Measurements from ENCODE around the gene FAM81A.

FAM81A gene

GRCh38 chr15:59550956-59551355 is 113.0 kb downstream of the FAM81A start (continued):
- TF ChIP-seq CSDC2 (CRISPR knock-in tag; IDR thresholded peaks at IDR 0.05) (no peak), SNAI2 (CRISPR knock-in tag; IDR thresholded peaks at IDR 0.05) (no peak), TCF4 (CRISPR knock-in tag; IDR thresholded peaks at IDR 0.05; ENCODE audit: borderline replicate concordance) (no peak), CSRNP3 (CRISPR knock-in tag; IDR thresholded peaks at IDR 0.05) (no peak)

GRCh38 chr15:59553879-59554735 is 116.1 kb downstream of the FAM81A start:
- no peak for ATAC-seq
- no peak for TF ChIP-seq ZFP30 (CRISPR knock-in tag; IDR thresholded peaks at IDR 0.05)
- TF ChIP-seq ZFP3 (CRISPR knock-in tag; IDR thresholded peaks at IDR 0.05), result no peak
- no peak for TF ChIP-seq OSR1 (CRISPR knock-in tag; IDR thresholded peaks at IDR 0.05)
- TF ChIP-seq ISL1 (CRISPR knock-in tag; IDR thresholded peaks at IDR 0.05), result no peak
- no peak for TF ChIP-seq CREB5 (CRISPR knock-in tag; IDR thresholded peaks at IDR 0.05; ENCODE audit: low read depth)
- TF ChIP-seq CSRNP3 (CRISPR knock-in tag; IDR thresholded peaks at IDR 0.05), result no peak
- TF ChIP-seq ESRRG (CRISPR knock-in tag; IDR thresholded peaks at IDR 0.05), result no peak
- TF ChIP-seq ZNF8 (CRISPR knock-in tag; IDR thresholded peaks at IDR 0.05), result no peak
- TF ChIP-seq TOX (CRISPR knock-in tag; IDR thresholded peaks at IDR 0.05; ENCODE audit: borderline replicate concordance), result no peak
- no peak for TF ChIP-seq ZNF70 (CRISPR knock-in tag; IDR thresholded peaks at IDR 0.05)
- no peak for TF ChIP-seq TSHZ2 (CRISPR knock-in tag; IDR thresholded peaks at IDR 0.05)
- TF ChIP-seq RARB (CRISPR knock-in tag; IDR thresholded peaks at IDR 0.05), result no peak
- TF ChIP-seq GLIS3 (CRISPR knock-in tag; IDR thresholded peaks at IDR 0.05), result no peak
- TF ChIP-seq ARNTL (CRISPR knock-in tag; IDR thresholded peaks at IDR 0.05; ENCODE audit: borderline replicate concordance, low read depth), result no peak
- no peak for TF ChIP-seq PPARA (CRISPR knock-in tag; IDR thresholded peaks at IDR 0.05; ENCODE audit: borderline replicate concordance)
- no peak for TF ChIP-seq POU6F1 (CRISPR knock-in tag; IDR thresholded peaks at IDR 0.05; ENCODE audit: borderline replicate concordance, low read depth)
- no peak for TF ChIP-seq ZNF565 (CRISPR knock-in tag; conservative IDR thresholded peaks at IDR 0.05; ENCODE audit: low read depth)
- no peak for TF ChIP-seq TCF4 (CRISPR knock-in tag; IDR thresholded peaks at IDR 0.05; ENCODE audit: borderline replicate concordance)
- no peak for TF ChIP-seq CSDC2 (CRISPR knock-in tag; IDR thresholded peaks at IDR 0.05)
- no peak for TF ChIP-seq SNAI2 (CRISPR knock-in tag; IDR thresholded peaks at IDR 0.05)

- no peak for ATAC-seq
- TF ChIP-seq ESRRG (CRISPR knock-in tag; IDR thresholded peaks at IDR 0.05) (no peak), ZNF565 (CRISPR knock-in tag; conservative IDR thresholded peaks at IDR 0.05; ENCODE audit: low read depth) (no peak), ZC3H10 (CRISPR knock-in tag; IDR thresholded peaks at IDR 0.05) (no peak), TOX (CRISPR knock-in tag; IDR thresholded peaks at IDR 0.05; ENCODE audit: borderline replicate concordance) (no peak), ZFP3 (CRISPR knock-in tag; IDR thresholded peaks at IDR 0.05) (no peak), TSHZ2 (CRISPR knock-in tag; IDR thresholded peaks at IDR 0.05) (no peak), TCF4 (CRISPR knock-in tag; IDR thresholded peaks at IDR 0.05; ENCODE audit: borderline replicate concordance) (no peak), POU6F1 (CRISPR knock-in tag; IDR thresholded peaks at IDR 0.05; ENCODE audit: borderline replicate concordance, low read depth) (no peak), ARNTL (CRISPR knock-in tag; IDR thresholded peaks at IDR 0.05; ENCODE audit: borderline replicate concordance, low read depth) (no peak), GLIS3 (CRISPR knock-in tag; IDR thresholded peaks at IDR 0.05) (no peak)
Measured at GRCh38 chr15:59555696-59556095, 117.7 kb downstream of the FAM81A start.

Measured in SK-N-SH treated with all-trans-retinoic acid at 6 μM for 48 hours (cell line).